Melanocyte of skin (primary cell): ENCODE results near the gene HPCA. TPM values are rescaled to one million over a fixed set of nuclear protein-coding genes. Genes with fewer than 3 reads are reported as not detected.

Source experiments
- total RNA-seq, 2 donors: library from RNA; depleted of rRNA; stranded (reverse); fragments of >200 nt; gene quantifications; 2 replicates each; pipeline ENCODE4 v1.2.3, GENCODE V29; 2012

Gene HPCA
- not detected for total RNA-seq

GRCh38 chr1:32886004-32886827, at the start of gene HPCA:
TSS of gene HPCA (plus strand) at chr1:32886491. CDS start at chr1:32888899, 2,408 bp downstream.

GRCh38 chr1:32870615-32871363, 15.5 kb upstream of the HPCA start, which contains the start of gene FNDC5:
TSS of gene FNDC5 (minus strand) at chr1:32870912.

GRCh38 chr1:32900956-32901822, 14.9 kb downstream of the HPCA start, which contains the start of gene TMEM54:
TSS of gene TMEM54 (minus strand) at chr1:32901389. CDS start at chr1:32901238, 151 bp downstream.

Other genes with a start within 250 kb of the HPCA start
- gene ZBTB8OS, start 235.9 kb upstream of the HPCA start, total RNA-seq, result 10 to 100 TPM; 25.8 to 38.0 TPM
- gene RBBP4, start 235.3 kb upstream of the HPCA start, total RNA-seq, result 100 to 1,000 TPM in 1 of 2 donors, 10 to 100 TPM in 1; 96.7 to 174 TPM
- gene SYNC, start 183.7 kb upstream of the HPCA start, total RNA-seq, result 10 to 100 TPM; 28.3 to 30.6 TPM
- gene YARS1, start 69.1 kb upstream of the HPCA start, total RNA-seq, result 10 to 100 TPM; 49.2 to 84.3 TPM
- 10 to 100 TPM; 23.1 to 28.0 TPM for gene S100PBP, start 68.8 kb upstream of the HPCA start, total RNA-seq
- under 1 TPM in 1 of 2 donors, not detected in 1; 0.34 TPM for gene FNDC5, start 15.6 kb upstream of the HPCA start, total RNA-seq
- gene TMEM54, start 14.9 kb downstream of the HPCA start, total RNA-seq, result 10 to 100 TPM; 33.4 to 42.0 TPM
- gene RNF19B, start 78.3 kb downstream of the HPCA start, total RNA-seq, result 10 to 100 TPM; 50.9 to 52.6 TPM
- gene AK2, start 150.4 kb downstream of the HPCA start, total RNA-seq, result 100 to 1,000 TPM; 155 to 217 TPM
- gene AZIN2, start 194.7 kb downstream of the HPCA start, total RNA-seq, result 10 to 100 TPM in 1 of 2 donors, 1 to 10 TPM in 1; 8.9 to 23.6 TPM